GM12878 (cell line): ENCODE measurements around the gene AANAT. TPM values are rescaled to one million over a fixed set of nuclear protein-coding genes. Genes with fewer than 3 reads are reported as not detected.

Experiments used
- ATAC-seq: fragments of 200-7000 bp; cut with Tn5 transposase; 3 replicates; pipeline ENCODE4 v1.9.1; 2020; ENCODE audit warnings: mild to moderate bottlenecking, moderate library complexity
- BruUV-seq: library from RNA; stranded (reverse); fragments of 400-500 nt; replicated peaks from 2 replicates; lab custom pipeline; 2021; lab: Mats Ljungman, UMichigan
- CTCF ChIA-PET: fragments of 300-600 bp; sonication (Branson Sonifier 250); formaldehyde crosslinking; extraction: SDS; loops from one replicate; lab custom pipeline; 2021; ENCODE audit warnings: inconsistent platforms; lab: Yijun Ruan, JAX
- POLR2A ChIA-PET: fragments of 350-600 bp; formaldehyde crosslinking; extraction: SDS; loops from one replicate; lab custom pipeline; 2021; ENCODE audit warnings: inconsistent platforms; lab: Charles Lee
- RAD21 ChIA-PET: fragments of 300-600 bp; sonication (Branson Sonifier 250); formaldehyde crosslinking; loops from one replicate; lab custom pipeline; 2023; ENCODE audit warnings: antibody characterized with exemption; ENCODE audit not compliant: unreplicated experiment; lab: Charles Lee
- SMC1A ChIA-PET: fragments of 300-600 bp; sonication (Branson Sonifier 250); formaldehyde crosslinking; loops from one replicate; lab custom pipeline; 2023; ENCODE audit not compliant: unreplicated experiment, uncharacterized antibody; lab: Charles Lee
- DNase-seq: peaks from one replicate; pipeline ENCODE4 v3.0.0-alpha.2; 2011; ENCODE audit warnings: low read depth, low spot score
- FAIRE-seq: peaks from 3 replicates; lab custom pipeline; 2011; peaks lifted over from hg19 to GRCh38; lab: Jason Lieb, UNC
- H2AFZ ChIP-seq: 2 replicates; pipeline ENCODE4 v1.6.0; 2011; ENCODE audit warnings: low read depth, low read length, control low read depth; ENCODE audit not compliant: control insufficient read depth
- H3K27ac ChIP-seq: 2 replicates; pipeline ENCODE4 v1.5.1; 2011; ENCODE audit warnings: control low read depth; ENCODE audit not compliant: control insufficient read depth, insufficient read depth
- H3K27me3 ChIP-seq, 2 experiments: replicated peaks in 1 of 2; 2 replicates each; pipeline versions ENCODE4 v1.6.0 to v1.6.1; 2011; ENCODE audit warnings: low read length in 1 of 2; ENCODE audit not compliant: control insufficient read depth in 2 of 2, insufficient read depth in 2 of 2
- H3K36me3 ChIP-seq, 2 experiments: 2 replicates each; pipeline ENCODE4 v1.5.1; 2011; ENCODE audit warnings: low read length in 1 of 2; ENCODE audit not compliant: control insufficient read depth in 2 of 2, insufficient read depth in 2 of 2
- H3K4me1 ChIP-seq: 2 replicates; pipeline ENCODE4 v1.6.1; 2011; ENCODE audit warnings: mild to moderate bottlenecking, low read length, moderate library complexity, mixed read lengths; ENCODE audit not compliant: control insufficient read depth, insufficient read depth
- H3K4me2 ChIP-seq: 2 replicates; pipeline ENCODE4 v1.6.0; 2011; ENCODE audit warnings: control low read depth; ENCODE audit not compliant: control insufficient read depth, insufficient read depth
- H3K4me3 ChIP-seq: fragments of 200-600 bp; sonication (generic); 2 replicates; pipeline ENCODE4 v1.5.1; 2016
- H3K79me2 ChIP-seq: 2 replicates; pipeline ENCODE4 v1.6.0; 2011; ENCODE audit warnings: low read length; ENCODE audit not compliant: control insufficient read depth, insufficient read depth
- H3K9ac ChIP-seq: 2 replicates; pipeline ENCODE4 v1.8.0; 2011; ENCODE audit warnings: low read length, control low read depth, mixed read lengths; ENCODE audit not compliant: control insufficient read depth, insufficient read depth
- H3K9me3 ChIP-seq: replicated peaks from 3 replicates; pipeline ENCODE4 v1.5.1; 2011; ENCODE audit warnings: mild to moderate bottlenecking, low read length; ENCODE audit not compliant: control insufficient read depth, insufficient read depth
- H4K20me1 ChIP-seq: 2 replicates; pipeline ENCODE4 v1.6.0; 2011; ENCODE audit not compliant: control insufficient read depth, insufficient read depth
- CUX1 ChIP-seq: IDR thresholded peaks from 2 replicates; pipeline ENCODE4 v1.6.1; 2012; ENCODE audit warnings: improper control_type of control experiment, low read depth, low read length; ENCODE audit not compliant: insufficient replicate concordance
- EED ChIP-seq: sonication (generic); IDR thresholded peaks from 2 replicates; pipeline ENCODE4 v1.6.1; 2016; ENCODE audit warnings: antibody characterized with exemption, low read depth
- EP300 ChIP-seq, 2 experiments: fragments of 150-350 bp in 1 of 2; IDR thresholded peaks; 2 replicates each; pipeline ENCODE4 v1.6.1; 2011 to 2012; ENCODE audit warnings: low read depth in 2 of 2, low read length in 2 of 2, borderline replicate concordance in 1 of 2, improper control_type of control experiment in 1 of 2, inconsistent platforms in 1 of 2; ENCODE audit not compliant: control insufficient read depth in 1 of 2
- EZH2 ChIP-seq: IDR thresholded peaks from 2 replicates; pipeline ENCODE4 v1.6.1; 2012; ENCODE audit warnings: low read depth, mild to moderate bottlenecking, control low read depth, inconsistent platforms, low read length, borderline replicate concordance; ENCODE audit not compliant: control insufficient read depth
- HDGF ChIP-seq: fragments of 450-650 bp; IDR thresholded peaks from 2 replicates; pipeline ENCODE4 v1.6.1; 2016; ENCODE audit warnings: antibody characterized with exemption
- POLR2AphosphoS5 ChIP-seq: IDR thresholded peaks from 2 replicates; pipeline ENCODE4 v1.6.1; 2011; ENCODE audit warnings: mild to moderate bottlenecking, low read length, inconsistent platforms
- SUZ12 ChIP-seq: fragments of 200-600 bp; sonication (generic); IDR thresholded peaks from one replicate; pipeline ENCODE4 v1.6.1; 2018; ENCODE audit warnings: antibody characterized with exemption, mild to moderate bottlenecking; ENCODE audit not compliant: unreplicated experiment
- TBL1XR1 ChIP-seq: IDR thresholded peaks from 2 replicates; pipeline ENCODE4 v1.6.1; 2012; ENCODE audit warnings: low read depth, low read length, improper control_type of control experiment
- ZNF274 ChIP-seq: IDR thresholded peaks from one replicate; pipeline ENCODE4 v1.8.0; 2011; ENCODE audit not compliant: insufficient read length, insufficient read depth
- WGBS: methylation state at CpG from one replicate; pipeline ENCODE4 v1.1.6; 2016; ENCODE audit warnings: low lambda C conversion rate; ENCODE audit not compliant: insufficient replicate concordance, insufficient coverage; ENCODE audit errors: missing lambda C conversion rate; 5-methylcytosine and 5-hydroxymethylcytosine counted together
- in situ Hi-C: fragments of 300-500 bp; cut with MboI; formaldehyde crosslinking; loops from 9 replicates; pipeline ENCODE4 v1.14.3; 2018; ENCODE audit warnings: mixed read lengths
- intact Hi-C: fragments of 100-400 bp; cut with micrococcal nuclease; formaldehyde crosslinking; loops from one replicate; pipeline ENCODE4 v1.14.2; 2022; ENCODE audit not compliant: unreplicated experiment
- polyA plus RNA-seq, 11 experiments: library from polyadenylated mRNA; depleted of rRNA in 4 of 11; unstranded in 6 of 11; stranded (reverse) in 5 of 11; fragments of >200 nt; fragmentation: Nextera tagmentation in 4 of 11; fragmentation: Illumina TruSeq in 1 of 11; extraction: Ambion mirVana in 4 of 11; extraction: Trizol in 1 of 11; gene quantifications; 1 replicate in 1 of 11; 2 replicates in 10 of 11; pipeline versions ENCODE4 v1.2.1 to v1.2.3, GENCODE V29; 2011 to 2016; ENCODE audit warnings: inconsistent platforms in 2 of 11, missing spikeins in 2 of 11, low read depth in 1 of 11
- total RNA-seq, 4 experiments: library from RNA; depleted of rRNA in 3 of 4; stranded (reverse); fragments of >200 nt in 3 of 4; fragmentation: Illumina TruSeq in 1 of 4; extraction: Trizol in 1 of 4; gene quantifications; 2 replicates each; pipeline versions ENCODE4 v1.2.1 to v1.2.3, GENCODE V29; 2013 to 2021
- TF ChIP-seq, protein P1 (sequence below): IDR thresholded peaks from 2 replicates; pipeline ENCODE4 v1.6.1; 2012; ENCODE audit warnings: low read depth, low read length, improper control_type of control experiment

Gene AANAT
- total and polyA plus RNA-seq, 10 of the 15 experiments (the other 5 are each of a cell fraction or from before 2014, with no cell fraction given): 0.23 TPM; not detected in 9

DNA sequence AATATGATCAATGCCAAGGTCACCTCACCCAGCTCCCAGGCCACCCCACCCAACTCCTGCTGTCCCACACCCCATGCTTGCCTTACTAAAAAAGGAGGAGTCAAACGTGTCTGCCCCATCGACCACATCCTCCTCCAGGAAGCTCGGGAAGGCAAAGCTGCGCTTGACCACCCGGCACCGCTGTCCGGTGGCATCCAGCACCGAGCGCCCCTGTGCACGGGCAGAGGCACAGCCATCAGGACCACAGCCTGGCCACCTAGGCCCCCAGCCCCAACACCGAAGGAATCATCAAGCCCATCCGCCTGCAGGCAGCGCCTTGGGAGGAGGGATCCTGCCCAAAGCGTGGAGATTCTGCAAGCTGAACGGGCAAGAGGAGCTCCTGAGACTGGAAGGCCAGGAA lies 10.2 kb downstream of the AANAT start:
- POLR2A ChIA-PET: interaction anchor here (1.1 to 2.5 kb wide), 2 partner anchors 15 to 22 kb away, joined by 3 to 8 read pairs; no protein-coding TSS in a partner anchor
- no peak for FAIRE-seq
- peaks cover 6 to 7% of the 10 kb centered on the region in 2 experiments; a peak in 3 of 4 replicates for H3K36me3 ChIP-seq

DNA sequence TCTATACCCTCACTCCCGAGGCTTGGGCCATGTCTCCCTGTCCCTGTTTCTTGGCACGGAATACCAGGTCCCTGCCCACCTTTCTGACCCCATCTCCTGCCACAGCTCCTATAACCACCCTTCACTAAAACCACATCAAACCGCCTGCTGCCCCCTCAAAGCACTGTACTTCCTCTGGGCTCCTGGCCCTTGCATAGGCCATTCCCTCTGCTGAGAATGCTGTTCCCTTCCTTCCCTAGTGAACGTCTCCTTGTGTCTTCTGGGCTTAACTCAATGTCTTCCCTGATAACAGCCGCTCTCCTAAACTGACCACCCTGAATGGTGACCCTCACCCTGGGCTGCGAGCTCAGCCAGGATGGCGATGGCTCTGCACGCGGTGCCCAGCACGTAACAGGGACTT lies 10.7 kb downstream of the AANAT start:
- no TSS peak for BruUV-seq
- ChIA-PET POLR2A (interaction anchor here (1.1 to 2.5 kb wide), 2 partner anchors 15 to 22 kb away, joined by 3 to 8 read pairs; no protein-coding TSS in a partner anchor), SMC1A (no interaction called here), RAD21 (interaction anchor here (0.9 kb wide), 1 partner anchor 15 kb away, joined by 3 read pairs; no protein-coding TSS in a partner anchor), CTCF (interaction anchor here (1.7 kb wide), 1 partner anchor 29 kb away, joined by 5 read pairs; no protein-coding TSS in a partner anchor)
- ATAC-seq (no peak), DNase-seq (no peak), FAIRE-seq (no peak)
- Histone ChIP-seq H3K27me3 (no peaks in the 10 kb centered on the region), H2AFZ (no peak overlapping the region), H3K27ac (no peak overlapping the region), H3K4me1 (peaks cover 32% of the 10 kb centered on the region), H3K4me3 (no peak overlapping the region), H3K4me2 (no peak overlapping the region), H3K9ac (no peak overlapping the region), H3K79me2 (peaks cover 8% of the 10 kb centered on the region; the same call in 1 of the 2 replicates), H3K36me3 (peaks cover 4 to 5% of the 10 kb centered on the region in 2 experiments; a peak in 3 of 4 replicates), H3K9me3 (no peaks in the 10 kb centered on the region), H4K20me1 (no peaks in the 10 kb centered on the region)
- in situ Hi-C loops: no loop called here
- intact Hi-C loops: no loop called here
- 82% methylated on average over 10 of the region's 10 CpGs for WGBS
- no peak for TF ChIP-seq SUZ12
- TF ChIP-seq, protein P1, sequence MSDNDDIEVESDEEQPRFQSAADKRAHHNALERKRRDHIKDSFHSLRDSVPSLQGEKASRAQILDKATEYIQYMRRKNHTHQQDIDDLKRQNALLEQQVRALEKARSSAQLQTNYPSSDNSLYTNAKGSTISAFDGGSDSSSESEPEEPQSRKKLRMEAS: no peak
- no peak for TF ChIP-seq EED
- TF ChIP-seq POLR2AphosphoS5: no peak
- TF ChIP-seq TBL1XR1: no peak
- TF ChIP-seq CUX1: no peak
- no peak for TF ChIP-seq HDGF
- no peak for TF ChIP-seq ZNF274

More for the DNA sequence above, 10.2 kb downstream of the AANAT start:
- SMC1A ChIA-PET: no interaction called here
- Histone ChIP-seq H3K9me3 (no peaks in the 10 kb centered on the region), H3K4me1 (peaks cover 27% of the 10 kb centered on the region), H3K27me3 (no peaks in the 10 kb centered on the region)
- ATAC-seq (no peak), DNase-seq (no peak)
- intact Hi-C loops: no loop called here
- BruUV-seq: no TSS peak
- WGBS: 56% methylated on average over 8 of the region's 15 CpGs
- no peak for TF ChIP-seq EP300 (IDR thresholded peaks at IDR 0.05; ENCODE audit: borderline replicate concordance in 1 of 2, control insufficient read depth in 1 of 2, low read depth in 2 of 2, low read length in 2 of 2)
- no peak for TF ChIP-seq EZH2
- TF ChIP-seq, all 136 proteins: peak for 0
- no peak overlapping the region for H3K27ac ChIP-seq
- no peak overlapping the region for H2AFZ ChIP-seq
- no peak overlapping the region for H3K9ac ChIP-seq
- no peaks in the 10 kb centered on the region for H4K20me1 ChIP-seq
- RAD21 ChIA-PET: no interaction called here
- in situ Hi-C loops: no loop called here
- CTCF ChIA-PET: interaction anchor here (0.8 to 1.7 kb wide), 3 partner anchors 16 to 29 kb away, joined by 3 to 5 read pairs (median 5); no protein-coding TSS in a partner anchor
- H3K79me2 ChIP-seq: peaks cover 8% of the 10 kb centered on the region; the same call in 1 of the 2 replicates
- H3K4me3 ChIP-seq: no peak overlapping the region
- no peak overlapping the region for H3K4me2 ChIP-seq
